NCI-H748 (cell line): Measurements from ENCODE around the gene WNK2.
"Not testable (repeated sequence)": the region's sequence is repeated elsewhere in the genome, so short reads cannot be mapped to it uniquely, and the experiment has no call there.

Experiments used
- DNase-seq: peaks from one replicate; lab custom pipeline; 2025; ENCODE audit not compliant: unreplicated experiment; lab: John Stamatoyannopoulos, UW

Gene WNK2

GRCh38 chr9:93359907-93360306 lies 176.0 kb downstream of the WNK2 start:
- DNase-seq, result not testable (repeated sequence)

- DNase-seq, result no peak
Observed at GRCh38 chr9:93361995-93362394, 178.1 kb downstream of the WNK2 start.

- DNase-seq, result no peak
Observed at GRCh38 chr9:93364734-93365426, 180.9 kb downstream of the WNK2 start.

- no peak for DNase-seq
Observed at GRCh38 chr9:93365427-93366118, 181.6 kb downstream of the WNK2 start.

GRCh38 chr9:93366119-93366447 lies 182.1 kb downstream of the WNK2 start:
- no peak for DNase-seq

GRCh38 chr9:93366486-93366885 lies 182.5 kb downstream of the WNK2 start:
- DNase-seq, result not testable (repeated sequence)

- no peak for DNase-seq
Observed at GRCh38 chr9:93368437-93368836, 184.5 kb downstream of the WNK2 start.

- DNase-seq, result no peak
Observed at GRCh38 chr9:93369686-93370085, 185.7 kb downstream of the WNK2 start.
